K562 (cell line): ENCODE results near the gene YBX2. TPM values are rescaled to one million over a fixed set of nuclear protein-coding genes. Genes with fewer than 3 reads are reported as not detected.

Experiments used
- ATAC-seq: fragments of 200-7000 bp; cut with Tn5 transposase; 3 replicates; pipeline ENCODE4 v1.9.1; 2020; ENCODE audit warnings: moderate library complexity
- BruUV-seq: library from RNA; stranded (reverse); fragments of 400-500 nt; replicated peaks from 2 replicates; lab custom pipeline; 2021; lab: Mats Ljungman, UMichigan
- CTCF ChIA-PET: fragments of 300-600 bp; formaldehyde crosslinking; extraction: SDS; loops from one replicate; lab custom pipeline; 2021; ENCODE audit warnings: low intra/inter-chr PET ratio; lab: Yijun Ruan, JAX
- POLR2A ChIA-PET: fragments of 300-600, 350-650 bp; sonication (Branson Sonifier 250); formaldehyde crosslinking; extraction: SDS; loops from one replicate; lab custom pipeline; 2021; ENCODE audit warnings: antibody characterized with exemption, inconsistent platforms; lab: Yijun Ruan, JAX
- DNase-seq, 4 experiments: peaks; one replicate each; pipeline versions ENCODE4 v3.0.0 to v3.0.0-alpha.2; 2011 to 2018; ENCODE audit warnings: low spot score in 3 of 4, mixed read lengths in 3 of 4; ENCODE audit errors: extremely low read depth in 1 of 4
- FAIRE-seq: peaks from 2 replicates; lab custom pipeline; 2011; peaks lifted over from hg19 to GRCh38; lab: Jason Lieb, UNC
- H2AFZ ChIP-seq: 2 replicates; pipeline ENCODE4 v1.6.0; 2011; ENCODE audit warnings: low read depth, low read length, control low read depth, inconsistent platforms
- H3K27ac ChIP-seq: fragments of 200-600 bp; 3 replicates; pipeline ENCODE4 v1.8.0; 2011; ENCODE audit warnings: low read depth, mild to moderate bottlenecking, control low read depth, inconsistent platforms, low read length, moderate library complexity, mixed read lengths; ENCODE audit errors: extremely low read depth
- H3K27me3 ChIP-seq, 2 experiments: fragments of 300-600 bp in 1 of 2; 2 replicates in 1 of 2; 3 replicates in 1 of 2; pipeline versions ENCODE4 v1.6.0 to v1.8.0; 2011; ENCODE audit warnings: inconsistent platforms in 2 of 2, low read length in 2 of 2, mild to moderate bottlenecking in 1 of 2, mixed read lengths in 1 of 2, moderate library complexity in 1 of 2; ENCODE audit not compliant: control insufficient read depth in 2 of 2, insufficient read depth in 2 of 2
- H3K36me3 ChIP-seq: fragments of 300-600 bp; 3 replicates; pipeline ENCODE4 v1.8.0; 2011; ENCODE audit warnings: mild to moderate bottlenecking, low read length, inconsistent platforms; ENCODE audit not compliant: control insufficient read depth, insufficient read depth
- H3K4me1 ChIP-seq, 2 experiments: fragments of 200-600 bp in 1 of 2; replicated peaks in 1 of 2; 2 replicates in 1 of 2; 3 replicates in 1 of 2; pipeline versions ENCODE4 v1.5.1 to v1.8.0; 2011; ENCODE audit warnings: inconsistent platforms in 2 of 2, low read length in 2 of 2, mild to moderate bottlenecking in 1 of 2, mixed read lengths in 1 of 2, moderate library complexity in 1 of 2; ENCODE audit not compliant: control insufficient read depth in 2 of 2, insufficient read depth in 2 of 2
- H3K4me2 ChIP-seq: 2 replicates; pipeline ENCODE4 v1.6.1; 2011; ENCODE audit warnings: low read length, control low read depth, inconsistent platforms, mixed read lengths; ENCODE audit not compliant: insufficient read depth
- H3K4me3 ChIP-seq: fragments of 200-600 bp; sonication (generic), shearing (Covaris generic); 2 replicates; pipeline ENCODE4 v1.5.1; 2016; ENCODE audit warnings: control low read depth, inconsistent platforms
- H3K79me2 ChIP-seq: fragments of 200-600 bp; 3 replicates; pipeline ENCODE4 v1.8.0; 2011; ENCODE audit warnings: low read length, inconsistent platforms; ENCODE audit not compliant: control insufficient read depth, insufficient read depth
- H3K9ac ChIP-seq, 2 experiments: 2 replicates each; pipeline versions ENCODE4 v1.6.0 to v1.6.1; 2011; ENCODE audit warnings: low read depth in 2 of 2, low read length in 2 of 2, control low read depth in 1 of 2, inconsistent platforms in 1 of 2, mild to moderate bottlenecking in 1 of 2, mixed read lengths in 1 of 2; ENCODE audit not compliant: insufficient read depth in 1 of 2
- H3K9me1 ChIP-seq: one replicate; pipeline ENCODE4 v1.6.0; 2011; ENCODE audit warnings: inconsistent platforms, mild to moderate bottlenecking, low read length, moderate library complexity; ENCODE audit not compliant: control insufficient read depth, insufficient read depth
- H3K9me3 ChIP-seq: replicated peaks from 2 replicates; pipeline ENCODE4 v1.5.1; 2011; ENCODE audit warnings: low read depth, low read length, inconsistent platforms; ENCODE audit not compliant: control insufficient read depth, insufficient read depth
- H4K20me1 ChIP-seq: replicated peaks from 2 replicates; pipeline ENCODE4 v1.6.1; 2011; ENCODE audit warnings: low read length, inconsistent platforms, mixed read lengths; ENCODE audit not compliant: control insufficient read depth, insufficient read depth
- PML ChIP-seq: IDR thresholded peaks from 2 replicates; pipeline ENCODE4 v1.6.1; 2012; ENCODE audit warnings: low read length, inconsistent platforms
- ZNF436 ChIP-seq: fragments of 250-450, 450-650 bp; sonication (Bioruptor Pico); formaldehyde crosslinking; IDR thresholded peaks from 2 replicates; pipeline ENCODE4 v1.7.0; 2020; ENCODE audit warnings: mild to moderate bottlenecking
- WGBS: fragments of 100-300 bp; shearing (Covaris generic); methylation state at CpG from one replicate; pipeline ENCODE4 v1.1.6; 2016; ENCODE audit warnings: low coverage, mixed read lengths; ENCODE audit not compliant: insufficient coverage; ENCODE audit errors: missing lambda C conversion rate; 5-methylcytosine and 5-hydroxymethylcytosine counted together
- in situ Hi-C: fragments of 300-500 bp; cut with MboI; formaldehyde crosslinking; loops from 4 replicates; pipeline ENCODE4 v1.15.0; 2018; ENCODE audit warnings: inconsistent platforms, mixed read lengths
- intact Hi-C: fragments of 100-400 bp; cut with micrococcal nuclease; formaldehyde crosslinking; loops from 2 replicates; pipeline ENCODE4 v1.14.2; 2022
- polyA plus RNA-seq, 8 experiments: library from polyadenylated mRNA; depleted of rRNA in 4 of 8; stranded (reverse) in 5 of 8; unstranded in 3 of 8; fragments of >200 nt; fragmentation: Nextera tagmentation in 2 of 8; fragmentation: Illumina TruSeq in 1 of 8; extraction: Ambion mirVana in 2 of 8; extraction: Trizol in 1 of 8; gene quantifications; 2 replicates each; pipeline versions ENCODE4 v1.2.1 to v1.2.3, GENCODE V29; 2011 to 2014; ENCODE audit warnings: inconsistent platforms in 1 of 8, missing spikeins in 1 of 8
- total RNA-seq, 7 experiments: library from RNA; depleted of rRNA in 6 of 7; stranded (reverse); fragments of >200 nt in 6 of 7; fragmentation: Illumina TruSeq in 2 of 7; extraction: Trizol in 2 of 7; gene quantifications; 2 replicates each; pipeline versions ENCODE4 v1.2.1 to v1.2.3, GENCODE V29; 2011 to 2021; ENCODE audit warnings: low replicate concordance in 1 of 7

The YBX2 gene
- total and polyA plus RNA-seq, 9 of the 15 experiments (the other 6 are each of a cell fraction or from before 2014, with no cell fraction given), result 0.03 to 0.59 (median 0.27) TPM; not detected in 6

DNA sequence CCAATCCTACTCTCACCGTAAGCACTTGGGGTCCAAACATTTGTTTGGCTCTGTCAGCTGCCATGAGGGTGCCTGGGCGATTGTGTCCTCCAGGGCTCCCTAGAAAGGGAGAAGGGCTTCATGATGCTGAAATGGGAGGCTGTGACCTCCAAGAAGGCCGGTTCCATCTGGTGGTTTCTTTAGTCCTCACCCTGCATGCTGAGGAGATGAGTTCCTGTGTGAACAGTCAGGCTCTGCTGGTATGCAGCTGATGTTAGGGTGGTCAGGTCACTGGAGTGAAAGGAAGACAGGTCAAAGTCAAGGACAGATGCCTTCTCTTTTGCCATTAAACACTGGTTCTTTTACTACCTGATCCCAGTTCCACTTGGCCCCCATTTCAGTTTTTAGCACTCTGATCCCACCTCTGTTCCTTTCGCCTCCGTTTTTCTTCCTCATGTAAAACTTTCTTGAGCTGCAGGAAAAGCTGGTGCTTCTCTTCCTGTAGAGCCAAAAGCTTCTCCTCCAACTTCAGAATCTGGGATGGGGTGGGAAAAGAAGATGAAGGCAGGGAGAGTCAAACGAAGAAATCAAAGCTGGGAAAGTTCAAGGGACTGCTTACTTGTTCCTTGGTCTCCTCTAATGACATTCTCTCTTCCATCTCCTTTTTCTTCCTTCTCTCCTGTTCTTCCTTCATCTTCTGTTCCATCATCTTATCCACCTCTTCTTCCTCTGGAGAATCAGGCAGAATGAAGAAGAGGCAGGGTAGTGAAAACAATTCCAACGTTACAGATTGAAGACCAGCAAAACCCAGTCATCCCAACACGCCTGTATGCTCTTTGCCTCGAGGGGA is 19.7 kb upstream of the YBX2 start:
- POLR2A ChIA-PET, result interaction anchor here (0.5 to 2.6 kb wide), 12 partner anchors 11 to 266 kb away, joined by 3 to 21 read pairs (median 4); partner anchors contain the start of genes NEURL4 and SLC2A4
- in situ Hi-C loops (no loop called here), intact Hi-C loops (no loop called here)
- peaks cover 31% of the 10 kb centered on the region for H4K20me1 ChIP-seq
- WGBS, result 20% methylated on average over 4 of the region's 9 CpGs
- ATAC-seq (peak; percentile 3; the same call in 2 of the 3 replicates), DNase-seq (peak in 1 of 4 experiments; percentile 34)
- no peak overlapping the region for H2AFZ ChIP-seq
- CTCF ChIA-PET, result interaction anchor here (0.8 kb wide), 1 partner anchor 34 kb away, joined by 3 read pairs; no protein-coding TSS in a partner anchor
- H3K9me1 ChIP-seq, result peaks cover 11% of the 10 kb centered on the region
- peaks cover 22 to 35% of the 10 kb centered on the region in 2 experiments for H3K4me1 ChIP-seq
- BruUV-seq, result TSS peak; percentile 85
- no peaks in the 10 kb centered on the region for H3K9me3 ChIP-seq
- H3K27ac ChIP-seq, result peak overlapping the region; percentile 75
- peak overlapping the region; percentile 86 for H3K4me2 ChIP-seq
- TF ChIP-seq ZNF436 (CRISPR knock-in tag), result no peak
- TF ChIP-seq PML, result 0 out of 2 replicates have a peak, but pooled peaks have one; percentile 11
- TF ChIP-seq, all 486 proteins: peak for 1
- Histone ChIP-seq H3K79me2 (peaks cover 37% of the 10 kb centered on the region), H3K9ac (peak overlapping the region; percentile 67 to 94), H3K27me3 (no peaks in the 10 kb centered on the region), H3K4me3 (peak overlapping the region; percentile 93), H3K36me3 (peaks cover 80% of the 10 kb centered on the region)
- peak; percentile 55 for FAIRE-seq
